PFSK-1 (cell line): Measurements from ENCODE around the gene TRAM2.

ENCODE experiments used
- FOXP2 ChIP-seq: optimal IDR thresholded peaks from 2 replicates; pipeline ENCODE3; 2011; ENCODE audit warnings: borderline replicate concordance, control low read depth, inconsistent platforms; ENCODE audit not compliant: insufficient read depth; ENCODE audit errors: extremely low read length, extremely low read depth
- POLR2AphosphoS5 ChIP-seq: IDR thresholded peaks from 2 replicates; pipeline ENCODE4 v1.6.1; 2012; ENCODE audit warnings: low read depth, mild to moderate bottlenecking, control low read depth, low read length, moderate library complexity
- SIN3A ChIP-seq: IDR thresholded peaks from 2 replicates; pipeline ENCODE4 v1.6.1; 2012; ENCODE audit warnings: mild to moderate bottlenecking, low read length, moderate library complexity, borderline replicate concordance; ENCODE audit not compliant: insufficient read depth
- TAF1 ChIP-seq: IDR thresholded peaks from 2 replicates; pipeline ENCODE4 v1.6.1; 2012; ENCODE audit warnings: low read length, control low read depth, borderline replicate concordance; ENCODE audit not compliant: insufficient read depth
- TF ChIP-seq, protein P1 (sequence below), 2 experiments: IDR thresholded peaks; 2 replicates each; pipeline versions ENCODE4 v1.6.1 to v1.8.0; 2011 to 2012; ENCODE audit warnings: low read depth in 2 of 2, low read length in 2 of 2, control low read depth in 1 of 2, inconsistent platforms in 1 of 2, mild to moderate bottlenecking in 1 of 2, moderate library complexity in 1 of 2; ENCODE audit not compliant: insufficient read depth in 1 of 2

The TRAM2 gene

DNA sequence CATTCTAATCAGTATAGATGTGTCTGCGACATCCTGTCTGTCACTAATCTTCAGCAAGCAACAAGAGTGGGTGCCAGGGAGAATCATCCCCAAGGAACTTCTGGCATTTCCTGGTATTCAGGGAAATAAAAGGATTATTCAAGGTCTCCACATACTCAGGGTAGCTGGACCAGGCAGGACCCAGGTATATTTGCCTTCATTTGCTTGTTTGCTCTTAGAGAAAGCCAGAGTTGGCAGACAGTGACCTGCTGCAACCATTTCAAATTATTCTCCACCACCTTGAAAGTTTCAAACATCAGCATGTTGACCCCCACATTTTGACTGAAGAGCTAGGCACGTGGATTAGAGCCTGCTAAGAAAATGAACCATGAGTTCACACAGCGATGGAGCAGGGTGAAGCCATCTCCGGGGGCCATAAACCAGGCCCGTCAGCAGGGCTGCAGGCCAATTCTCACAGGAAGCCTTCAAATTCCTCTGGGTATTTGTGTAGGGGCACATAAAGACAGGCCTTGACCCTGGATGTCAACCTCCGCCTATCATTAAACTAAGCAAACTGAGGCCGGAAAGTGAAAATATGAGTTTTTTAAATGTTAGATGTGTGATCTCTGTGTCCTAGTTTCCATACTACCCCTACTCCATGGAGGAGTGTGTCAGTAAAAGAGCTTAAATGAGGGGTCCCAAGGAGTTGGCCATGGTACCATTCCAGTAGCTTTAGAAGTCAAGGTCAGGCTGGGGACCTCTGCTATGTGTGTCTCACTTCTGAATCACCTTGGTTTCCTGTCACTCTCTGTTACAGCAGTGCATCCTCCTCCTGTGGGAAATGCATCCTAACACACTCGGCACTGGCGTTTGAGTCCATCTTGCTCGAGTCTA, 32.9 kb downstream of the TRAM2 start:
- TF ChIP-seq POLR2AphosphoS5: no peak
- no peak for TF ChIP-seq FOXP2
- TF ChIP-seq, protein P1, sequence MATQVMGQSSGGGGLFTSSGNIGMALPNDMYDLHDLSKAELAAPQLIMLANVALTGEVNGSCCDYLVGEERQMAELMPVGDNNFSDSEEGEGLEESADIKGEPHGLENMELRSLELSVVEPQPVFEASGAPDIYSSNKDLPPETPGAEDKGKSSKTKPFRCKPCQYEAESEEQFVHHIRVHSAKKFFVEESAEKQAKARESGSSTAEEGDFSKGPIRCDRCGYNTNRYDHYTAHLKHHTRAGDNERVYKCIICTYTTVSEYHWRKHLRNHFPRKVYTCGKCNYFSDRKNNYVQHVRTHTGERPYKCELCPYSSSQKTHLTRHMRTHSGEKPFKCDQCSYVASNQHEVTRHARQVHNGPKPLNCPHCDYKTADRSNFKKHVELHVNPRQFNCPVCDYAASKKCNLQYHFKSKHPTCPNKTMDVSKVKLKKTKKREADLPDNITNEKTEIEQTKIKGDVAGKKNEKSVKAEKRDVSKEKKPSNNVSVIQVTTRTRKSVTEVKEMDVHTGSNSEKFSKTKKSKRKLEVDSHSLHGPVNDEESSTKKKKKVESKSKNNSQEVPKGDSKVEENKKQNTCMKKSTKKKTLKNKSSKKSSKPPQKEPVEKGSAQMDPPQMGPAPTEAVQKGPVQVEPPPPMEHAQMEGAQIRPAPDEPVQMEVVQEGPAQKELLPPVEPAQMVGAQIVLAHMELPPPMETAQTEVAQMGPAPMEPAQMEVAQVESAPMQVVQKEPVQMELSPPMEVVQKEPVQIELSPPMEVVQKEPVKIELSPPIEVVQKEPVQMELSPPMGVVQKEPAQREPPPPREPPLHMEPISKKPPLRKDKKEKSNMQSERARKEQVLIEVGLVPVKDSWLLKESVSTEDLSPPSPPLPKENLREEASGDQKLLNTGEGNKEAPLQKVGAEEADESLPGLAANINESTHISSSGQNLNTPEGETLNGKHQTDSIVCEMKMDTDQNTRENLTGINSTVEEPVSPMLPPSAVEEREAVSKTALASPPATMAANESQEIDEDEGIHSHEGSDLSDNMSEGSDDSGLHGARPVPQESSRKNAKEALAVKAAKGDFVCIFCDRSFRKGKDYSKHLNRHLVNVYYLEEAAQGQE (IDR thresholded peaks at IDR 0.05; ENCODE audit: insufficient read depth in 1 of 2, low read depth in 2 of 2, low read length in 2 of 2): no peak
- no peak for TF ChIP-seq SIN3A
- TF ChIP-seq TAF1: no peak

GRCh38 chr6:52543262-52543661, 33.6 kb downstream of the TRAM2 start:
- TF ChIP-seq SIN3A: no peak
- no peak for TF ChIP-seq POLR2AphosphoS5
- TF ChIP-seq, protein P1 (IDR thresholded peaks at IDR 0.05; ENCODE audit: insufficient read depth in 1 of 2, low read depth in 2 of 2, low read length in 2 of 2): no peak
- no peak for TF ChIP-seq FOXP2
- TF ChIP-seq TAF1: no peak

GRCh38 chr6:52541135-52541534, 35.7 kb downstream of the TRAM2 start:
- TF ChIP-seq FOXP2 (no peak), SIN3A (no peak), TAF1 (no peak)

GRCh38 chr6:52540286-52540902, 36.5 kb downstream of the TRAM2 start:
- TF ChIP-seq, protein P1 (IDR thresholded peaks at IDR 0.05; ENCODE audit: insufficient read depth in 1 of 2, low read depth in 2 of 2, low read length in 2 of 2): no peak
- TF ChIP-seq SIN3A (no peak), FOXP2 (no peak)

- TF ChIP-seq SIN3A: no peak
- TF ChIP-seq FOXP2: no peak
- no peak for TF ChIP-seq TAF1
- TF ChIP-seq, protein P1 (IDR thresholded peaks at IDR 0.05; ENCODE audit: insufficient read depth in 1 of 2, low read depth in 2 of 2, low read length in 2 of 2): no peak
- no peak for TF ChIP-seq POLR2AphosphoS5
Measured at GRCh38 chr6:52539607-52540006, 37.3 kb downstream of the TRAM2 start.
